B cell (primary cell): Measurements from ENCODE around the gene FAR1. TPM values are rescaled to one million over a fixed set of nuclear protein-coding genes. Genes with fewer than 3 reads are reported as not detected.
A peak's percentile ranks its signal among the peaks of the same experiment; 100 is the strongest.

Experiments
- ATAC-seq: fragments of 200-7000 bp; cut with Tn5 transposase; one replicate; pipeline ENCODE4 v1.10.0; 2021; ENCODE audit warnings: low read depth, mild to moderate bottlenecking, moderate number of reproducible peaks, moderate library complexity
- CTCF ChIA-PET: fragments of 350-600 bp; sonication (Branson Sonifier 250); formaldehyde crosslinking; loops from one replicate; lab custom pipeline; 2021; ENCODE audit warnings: antibody characterized with exemption, inconsistent platforms; lab: Charles Lee
- POLR2A ChIA-PET: fragments of 350-600 bp; sonication (Branson Sonifier 250); formaldehyde crosslinking; loops from one replicate; lab custom pipeline; 2021; ENCODE audit warnings: antibody characterized with exemption; lab: Charles Lee
- DNase-seq: peaks from one replicate; pipeline ENCODE4 v3.0.0; 2013
- H2AFZ ChIP-seq: 2 replicates; pipeline ENCODE4 v1.6.1; 2012; ENCODE audit warnings: mild to moderate bottlenecking, low read depth, low read length; ENCODE audit not compliant: insufficient read depth, poor library complexity, severe bottlenecking
- H3K27ac ChIP-seq, 2 donors: 1 replicate in 1 of 2; 2 replicates in 1 of 2; pipeline ENCODE4 v1.5.1; 2012 to 2013; ENCODE audit warnings: low read length in 2 of 2, mild to moderate bottlenecking in 2 of 2, moderate library complexity in 1 of 2
- H3K27me3 ChIP-seq, 4 experiments: fragments of 200-600 bp in 1 of 4; sonication (generic) in 1 of 4; replicated peaks in 1 of 4; 1 replicate in 2 of 4; 2 replicates in 2 of 4; pipeline versions ENCODE4 v1.6.1 to v1.7.0; 2013 to 2016; ENCODE audit warnings: low read length in 3 of 4, mild to moderate bottlenecking in 2 of 4, mixed read lengths in 1 of 4, moderate library complexity in 1 of 4; ENCODE audit not compliant: insufficient read depth in 4 of 4, control insufficient read depth in 3 of 4; ENCODE audit errors: control extremely low read depth in 1 of 4
- H3K36me3 ChIP-seq, 2 experiments: replicated peaks in 1 of 2; 1 replicate in 1 of 2; 2 replicates in 1 of 2; pipeline versions ENCODE4 v1.6.1 to v1.7.1; 2013; ENCODE audit warnings: low read length in 1 of 2; ENCODE audit not compliant: insufficient read depth in 2 of 2, control insufficient read depth in 1 of 2; ENCODE audit errors: control extremely low read depth in 1 of 2, extremely low read depth in 1 of 2
- H3K4me1 ChIP-seq, 2 donors: fragments of 200-600 bp in 1 of 2; sonication (generic) in 1 of 2; 1 replicate in 1 of 2; 2 replicates in 1 of 2; pipeline versions ENCODE4 v1.5.1 to v1.6.1; 2013 to 2017; ENCODE audit warnings: low read length in 2 of 2; ENCODE audit not compliant: control insufficient read depth in 2 of 2, insufficient read depth in 2 of 2
- H3K4me2 ChIP-seq: replicated peaks from 2 replicates; pipeline ENCODE3; 2012; ENCODE audit warnings: mild to moderate bottlenecking, low read depth, low read length; ENCODE audit not compliant: poor library complexity, severe bottlenecking
- H3K4me3 ChIP-seq, 5 experiments: fragments of 200-600 bp in 1 of 5; sonication (generic) in 1 of 5; 1 replicate in 3 of 5; 2 replicates in 2 of 5; pipeline versions ENCODE4 v1.5.1 to v1.7.0; 2011 to 2016; ENCODE audit warnings: low read length in 4 of 5, mild to moderate bottlenecking in 4 of 5, low read depth in 2 of 5, control low read depth in 1 of 5, moderate library complexity in 1 of 5; ENCODE audit not compliant: insufficient read depth in 1 of 5; ENCODE audit errors: control extremely low read depth in 1 of 5, extremely low read depth in 1 of 5
- H3K79me2 ChIP-seq: fragments of 200-600 bp; sonication (generic); one replicate; pipeline ENCODE4 v1.6.0; 2016; ENCODE audit warnings: low read length; ENCODE audit not compliant: control insufficient read depth, insufficient read depth
- H3K9ac ChIP-seq: fragments of 200-600 bp; sonication (generic); 2 replicates; pipeline ENCODE4 v1.6.1; 2017; ENCODE audit warnings: mild to moderate bottlenecking, low read length, moderate library complexity
- H3K9me3 ChIP-seq, 3 donors: one replicate each; pipeline versions ENCODE4 v1.6.1 to v1.7.1; 2013; ENCODE audit warnings: low read length in 2 of 3; ENCODE audit not compliant: control insufficient read depth in 2 of 3, insufficient read depth in 1 of 3; ENCODE audit errors: control extremely low read depth in 1 of 3
- H4K20me1 ChIP-seq: 2 replicates; pipeline ENCODE4 v1.6.0; 2012; ENCODE audit warnings: mild to moderate bottlenecking, low read length; ENCODE audit not compliant: insufficient read depth, control insufficient read depth, poor library complexity, severe bottlenecking
- H3K27ac Mint-ChIP-seq: one replicate; pipeline ENCODE4 v1.8.0; 2021; ENCODE audit warnings: mixed read lengths
- H3K27me3 Mint-ChIP-seq: one replicate; pipeline ENCODE4 v1.8.0; 2021; ENCODE audit warnings: mixed read lengths
- H3K4me1 Mint-ChIP-seq: one replicate; pipeline ENCODE4 v1.8.0; 2021; ENCODE audit warnings: mixed read lengths
- H3K4me3 Mint-ChIP-seq: one replicate; pipeline ENCODE4 v1.8.0; 2021; ENCODE audit warnings: mixed read lengths
- H3K9me3 Mint-ChIP-seq: one replicate; pipeline ENCODE4 v1.8.0; 2022; ENCODE audit warnings: mixed read lengths; ENCODE audit not compliant: insufficient read depth
- EZH2 ChIP-seq: IDR thresholded peaks from 2 replicates; pipeline ENCODE4 v1.6.1; 2012; ENCODE audit warnings: borderline replicate concordance, low read depth, mild to moderate bottlenecking, moderate library complexity, low read length; ENCODE audit not compliant: insufficient read depth, poor library complexity, severe bottlenecking
- WGBS: methylation state at CpG from one replicate; pipeline ENCODE4 v1.1.5; 2013; ENCODE audit warnings: missing lambda C conversion rate; ENCODE audit not compliant: insufficient coverage; 5-methylcytosine and 5-hydroxymethylcytosine counted together
- intact Hi-C: fragments of 100-400 bp; cut with micrococcal nuclease; formaldehyde crosslinking; loops from one replicate; pipeline ENCODE4 v1.10.0; 2022
- polyA plus RNA-seq: library from polyadenylated mRNA; depleted of rRNA; stranded (reverse); fragments of >200 nt; gene quantifications from 2 replicates; pipeline ENCODE4 v1.2.3, GENCODE V29; 2012
- total RNA-seq, 2 donors: library from RNA; stranded (reverse); fragments of 120-200 nt in 1 of 2; gene quantifications; 1 replicate in 1 of 2; 2 replicates in 1 of 2; pipeline versions ENCODE4 v1.2.3 to v1.2.4, GENCODE V29; 2013 to 2022
- TF ChIP-seq, protein P1 (sequence below): fragments of 200-600 bp; IDR thresholded peaks from one replicate; pipeline ENCODE4 v1.8.0; 2022; ENCODE audit warnings: antibody characterized with exemption, mild to moderate bottlenecking

FAR1 gene
- total and polyA plus RNA-seq, 2 donors (not counting 1 experiment from before 2014, with no cell fraction given) = 8.1 to 44.8 TPM

DNA sequence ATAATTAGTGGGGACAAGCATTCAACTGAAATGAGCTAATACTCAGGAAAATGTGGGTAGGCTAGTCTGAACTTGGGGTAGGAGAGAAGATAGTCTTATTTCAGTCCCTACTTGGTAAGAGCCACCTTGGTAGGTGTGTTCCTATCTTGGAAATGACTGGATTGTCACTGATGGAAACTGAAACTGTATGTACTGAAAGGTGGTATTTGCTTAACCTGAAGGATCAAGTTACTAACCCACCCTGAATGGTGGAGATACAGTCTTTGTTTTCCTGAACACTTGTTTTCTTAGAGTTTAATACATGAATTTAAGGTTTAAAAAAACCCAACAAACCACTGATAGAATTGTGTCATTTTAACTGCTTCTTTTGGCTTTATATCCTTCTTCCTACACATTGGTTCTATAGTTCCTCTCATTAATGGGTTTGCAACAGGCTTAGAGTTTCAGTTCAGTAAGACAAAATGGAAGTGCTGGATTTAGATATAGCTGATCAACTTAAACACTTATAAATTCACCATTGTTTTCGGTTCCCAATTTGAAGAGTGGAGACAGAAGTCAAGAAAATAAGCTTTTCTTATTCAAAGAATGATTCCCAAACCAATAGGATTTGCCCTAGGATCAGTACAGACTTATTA, 4.2 kb downstream of the FAR1 start:
- no peak overlapping the region for H3K4me3 Mint-ChIP-seq
- H3K9me3 Mint-ChIP-seq = no peaks in the 10 kb centered on the region
- Histone ChIP-seq H3K4me3 (no peak overlapping the region), H3K27me3 (no peaks in the 10 kb centered on the region), H4K20me1 (peaks cover 32% of the 10 kb centered on the region), H2AFZ (no peak overlapping the region), H3K9ac (no peak overlapping the region), H3K4me1 (peaks cover 8 to 16% of the 10 kb centered on the region in 2 donors), H3K79me2 (peaks cover 93% of the 10 kb centered on the region), H3K4me2 (no peak overlapping the region), H3K9me3 (peaks cover 0 to 1% (median 0%) of the 10 kb centered on the region in 3 donors), H3K27ac (no peak overlapping the region), H3K36me3 (no peaks in the 10 kb centered on the region)
- ChIA-PET POLR2A (no interaction called here), CTCF (interaction anchor here (0.6 kb wide), 1 partner anchor 288 kb away, joined by 3 read pairs; no protein-coding TSS in a partner anchor)
- intact Hi-C loops = no loop called here
- H3K4me1 Mint-ChIP-seq = peaks cover 51% of the 10 kb centered on the region
- DNase-seq (no peak), ATAC-seq (no peak)
- TF ChIP-seq, protein P1, sequence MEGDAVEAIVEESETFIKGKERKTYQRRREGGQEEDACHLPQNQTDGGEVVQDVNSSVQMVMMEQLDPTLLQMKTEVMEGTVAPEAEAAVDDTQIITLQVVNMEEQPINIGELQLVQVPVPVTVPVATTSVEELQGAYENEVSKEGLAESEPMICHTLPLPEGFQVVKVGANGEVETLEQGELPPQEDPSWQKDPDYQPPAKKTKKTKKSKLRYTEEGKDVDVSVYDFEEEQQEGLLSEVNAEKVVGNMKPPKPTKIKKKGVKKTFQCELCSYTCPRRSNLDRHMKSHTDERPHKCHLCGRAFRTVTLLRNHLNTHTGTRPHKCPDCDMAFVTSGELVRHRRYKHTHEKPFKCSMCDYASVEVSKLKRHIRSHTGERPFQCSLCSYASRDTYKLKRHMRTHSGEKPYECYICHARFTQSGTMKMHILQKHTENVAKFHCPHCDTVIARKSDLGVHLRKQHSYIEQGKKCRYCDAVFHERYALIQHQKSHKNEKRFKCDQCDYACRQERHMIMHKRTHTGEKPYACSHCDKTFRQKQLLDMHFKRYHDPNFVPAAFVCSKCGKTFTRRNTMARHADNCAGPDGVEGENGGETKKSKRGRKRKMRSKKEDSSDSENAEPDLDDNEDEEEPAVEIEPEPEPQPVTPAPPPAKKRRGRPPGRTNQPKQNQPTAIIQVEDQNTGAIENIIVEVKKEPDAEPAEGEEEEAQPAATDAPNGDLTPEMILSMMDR = no peak
- no peak for TF ChIP-seq EZH2
- H3K27me3 Mint-ChIP-seq = no peaks in the 10 kb centered on the region
- no peak overlapping the region for H3K27ac Mint-ChIP-seq
- no CpG with 5 or more reads among the region's 1 CpG for WGBS

DNA sequence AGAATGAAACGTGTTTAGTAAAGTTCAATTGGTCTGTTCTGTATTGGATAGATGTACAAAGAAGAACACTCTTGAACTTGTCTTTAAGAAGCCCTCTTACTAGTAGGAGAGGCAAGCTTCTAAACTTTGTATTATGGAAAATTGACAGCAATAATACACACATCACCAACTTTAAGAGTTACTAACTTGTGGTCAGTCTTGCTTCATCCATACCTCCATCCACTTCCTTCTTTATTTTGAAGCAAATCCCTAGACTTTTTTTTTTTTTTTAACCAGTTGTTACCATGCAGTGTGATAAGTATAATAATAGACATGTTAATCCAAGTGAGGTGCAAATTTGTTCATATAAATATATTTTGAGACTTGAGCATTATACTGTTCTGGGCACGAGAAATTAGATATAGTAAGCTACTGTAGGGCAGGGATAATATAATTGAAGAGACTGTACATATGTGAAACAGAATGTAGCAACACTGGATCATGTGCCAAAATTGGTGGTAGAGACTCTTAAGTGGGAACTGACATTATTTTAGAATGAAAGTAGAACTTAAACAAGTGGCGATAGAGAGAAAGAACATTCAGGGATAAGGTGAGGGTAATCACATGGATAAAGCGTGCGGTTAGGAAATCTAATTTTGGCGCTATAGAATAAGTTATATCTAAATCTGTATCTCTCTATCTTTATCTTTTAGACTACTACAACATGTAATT, 6.5 kb downstream of the FAR1 start:
- peaks cover 47% of the 10 kb centered on the region for H3K4me1 Mint-ChIP-seq

More for the DNA sequence above, 6.5 kb downstream of the FAR1 start:
- no peaks in the 10 kb centered on the region for H3K27me3 Mint-ChIP-seq
- Histone ChIP-seq H3K4me1 (peaks cover 0 to 2% of the 10 kb centered on the region in 2 donors), H3K27me3 (no peaks in the 10 kb centered on the region), H3K27ac (no peak overlapping the region), H3K4me3 (peak overlapping the region in 1 of 5 experiments; percentile 21), H2AFZ (no peak overlapping the region), H3K36me3 (no peaks in the 10 kb centered on the region), H3K79me2 (peaks cover 84% of the 10 kb centered on the region), H3K9ac (no peak overlapping the region), H3K9me3 (peaks cover 0 to 1% (median 0%) of the 10 kb centered on the region in 3 donors), H3K4me2 (no peak overlapping the region), H4K20me1 (peaks cover 26% of the 10 kb centered on the region)
- H3K4me3 Mint-ChIP-seq = no peak overlapping the region
- no peak for TF ChIP-seq EZH2
- TF ChIP-seq, protein P1 = no peak
- ChIA-PET POLR2A (no interaction called here), CTCF (interaction anchor here (1.2 kb wide), 1 partner anchor 18 kb away, joined by 3 read pairs; no protein-coding TSS in a partner anchor)
- no peaks in the 10 kb centered on the region for H3K9me3 Mint-ChIP-seq
- intact Hi-C loops = no loop called here
- ATAC-seq = no peak
- H3K27ac Mint-ChIP-seq = no peak overlapping the region
- WGBS = 100% methylated on average over 1 of the region's 6 CpGs
- no peak for DNase-seq
